H54 (cell line): ENCODE measurements around the gene CPM.
"Not testable (repeated sequence)": the region's sequence is repeated elsewhere in the genome, so short reads cannot be mapped to it uniquely, and the experiment has no call there.

Source experiments
- DNase-seq: peaks from one replicate; pipeline ENCODE4 v3.0.0; 2011; ENCODE audit warnings: low spot score, mixed read lengths; ENCODE audit not compliant: insufficient read length
- FAIRE-seq: peaks from 3 replicates; lab custom pipeline; 2011; peaks lifted over from hg19 to GRCh38; lab: Jason Lieb, UNC
- POLR2A ChIP-seq: IDR thresholded peaks from 2 replicates; pipeline ENCODE4 v1.6.1; 2011; ENCODE audit warnings: low read depth, mild to moderate bottlenecking, low read length

CPM gene

DNA sequence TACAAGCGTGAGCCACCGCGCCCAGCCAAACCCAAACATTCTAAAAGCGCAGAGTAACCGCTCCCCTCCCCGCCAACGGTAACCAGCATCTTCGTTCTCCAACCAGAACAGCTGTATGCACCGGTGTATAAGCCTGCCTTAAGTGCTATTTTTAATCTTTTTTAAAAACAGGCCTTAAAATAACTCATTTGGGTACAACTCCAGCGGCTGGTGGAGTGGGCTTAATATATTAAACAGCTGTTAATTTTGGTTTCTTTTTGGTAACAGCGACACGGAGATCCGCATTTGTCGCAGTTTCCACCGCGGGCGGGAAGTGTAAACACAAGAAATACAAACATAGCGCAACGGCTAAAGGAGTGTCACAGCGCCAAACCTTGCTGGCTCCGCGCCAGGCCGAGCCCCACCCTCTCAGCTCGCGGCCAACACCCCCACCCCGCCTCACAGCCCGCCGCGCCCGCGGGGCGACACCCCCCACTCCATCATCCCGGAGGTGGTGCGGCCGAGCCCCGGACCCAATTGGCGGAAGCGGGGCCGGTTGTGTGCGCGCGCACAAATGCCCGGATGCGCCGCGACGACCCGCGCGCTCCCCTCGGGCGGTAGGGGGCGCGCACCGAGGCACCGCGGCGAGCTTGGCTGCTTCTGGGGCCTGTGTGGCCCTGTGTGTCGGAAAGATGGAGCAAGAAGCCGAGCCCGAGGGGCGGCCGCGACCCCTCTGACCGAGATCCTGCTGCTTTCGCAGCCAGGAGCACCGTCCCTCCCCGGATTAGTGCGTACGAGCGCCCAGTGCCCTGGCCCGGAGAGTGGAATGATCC, 125.2 kb downstream of the CPM start, which contains the start of gene MDM2:
TSS of gene MDM2 (plus strand) at position 602 of the 812 bp plus-strand sequence. CDS start 301 bp downstream, outside the sequence.
- FAIRE-seq: peak; percentile 71
- TF ChIP-seq POLR2A: peak; percentile 63; the same call in 1 of the 2 replicates
- peak; percentile 83 for DNase-seq

- not testable (repeated sequence) for DNase-seq, FAIRE-seq
Measured at GRCh38 chr12:68807274-68807575, 125.7 kb downstream of the CPM start.

DNA sequence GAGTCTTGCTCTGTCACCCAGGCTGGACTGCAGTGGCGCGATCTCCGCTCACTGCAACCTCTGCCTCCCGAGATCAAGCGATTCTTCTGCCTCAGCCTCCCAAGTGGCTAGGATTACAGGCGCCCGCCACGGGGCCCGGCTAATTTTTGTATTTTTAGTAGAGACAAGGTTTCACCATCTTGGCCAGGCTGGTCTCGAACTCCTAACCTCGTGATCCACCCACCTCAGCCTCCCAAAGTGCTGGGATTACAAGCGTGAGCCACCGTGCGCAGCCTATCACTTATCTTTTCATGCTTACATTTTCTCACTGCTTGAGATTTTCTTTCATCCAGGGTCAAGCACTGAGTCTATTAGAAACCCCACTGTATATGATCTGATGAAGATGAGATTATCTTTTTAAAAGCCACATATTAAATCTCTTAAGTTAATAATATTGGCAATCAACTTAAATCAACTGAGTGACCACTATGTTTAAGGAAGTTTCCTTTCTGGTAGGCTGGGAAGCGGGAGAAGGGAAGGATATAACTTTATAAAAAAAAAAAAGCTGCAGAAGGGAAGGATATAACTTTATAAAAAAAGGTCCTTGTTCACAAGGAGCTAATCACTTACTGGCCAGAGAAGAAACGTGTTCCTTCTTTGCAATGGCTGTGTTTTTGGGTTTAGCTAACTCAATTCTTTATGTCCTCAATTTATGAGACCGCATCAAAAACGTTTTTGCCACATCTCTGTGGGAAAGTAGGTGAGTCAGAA, 126.3 kb downstream of the CPM start:
- FAIRE-seq (no peak), DNase-seq (no peak)
- TF ChIP-seq POLR2A: no peak

DNA sequence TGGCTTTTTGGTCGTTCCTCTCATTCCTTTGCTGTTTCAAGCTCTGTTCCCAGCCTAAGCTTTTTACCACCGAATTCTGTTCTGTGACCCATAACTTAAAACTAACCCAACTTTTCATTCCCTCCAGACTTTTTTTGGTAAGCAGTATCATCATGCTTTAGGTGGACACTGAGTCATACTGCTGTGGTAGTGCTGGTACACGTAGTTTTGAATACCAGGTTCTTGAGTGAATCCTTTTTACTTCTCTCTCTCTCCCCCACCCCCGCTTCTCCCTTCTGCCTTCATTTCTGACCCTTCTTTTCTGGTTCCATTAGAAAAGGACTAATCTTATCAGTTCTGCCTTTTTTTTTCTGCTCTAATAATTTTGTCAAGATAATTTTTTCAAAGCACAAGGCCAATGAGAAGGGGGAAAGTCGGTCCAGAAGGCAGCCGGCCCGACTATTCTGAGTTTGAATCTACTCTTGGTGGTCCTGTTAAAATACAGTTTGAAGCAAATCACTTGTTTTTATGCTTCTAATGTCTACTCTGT, 127.3 kb downstream of the CPM start:
- DNase-seq (no peak), FAIRE-seq (no peak)
- no peak for TF ChIP-seq POLR2A

GRCh38 chr12:68804657-68805591, 128.0 kb downstream of the CPM start:
- no peak for FAIRE-seq

DNA sequence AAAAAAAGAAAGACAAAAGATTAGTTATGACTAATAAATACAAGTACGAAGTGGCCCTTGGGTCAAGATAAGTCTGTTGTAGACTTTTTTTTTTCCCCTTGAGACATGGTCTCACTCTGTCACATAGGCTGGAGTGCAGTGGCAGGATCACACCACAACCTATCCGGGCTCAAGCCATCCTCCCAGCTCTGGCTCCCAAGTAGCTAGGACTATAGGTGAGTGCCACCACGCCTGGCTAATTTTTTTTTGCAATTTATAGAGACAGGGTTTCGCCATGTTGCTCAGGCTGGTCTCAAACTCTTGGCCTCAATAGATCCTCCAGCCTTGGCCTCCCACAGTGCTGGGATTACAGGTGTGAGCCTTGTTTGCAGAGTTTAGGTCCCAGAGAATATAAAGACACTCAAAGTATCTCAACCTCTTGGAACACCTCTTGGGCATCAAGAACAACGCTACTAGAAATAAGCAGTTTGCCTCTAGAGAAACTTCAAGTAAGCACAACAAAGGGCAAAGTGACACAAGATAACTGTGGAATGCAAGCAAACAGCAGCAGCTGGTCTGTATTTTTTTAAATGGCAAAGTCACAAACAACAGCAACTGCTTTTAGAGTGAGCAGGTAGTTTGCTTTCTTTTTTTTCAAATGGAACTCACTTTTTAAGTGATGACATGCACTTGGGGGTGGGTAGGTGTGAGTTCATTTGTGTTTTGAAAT, 128.9 kb downstream of the CPM start:
- no peak for DNase-seq
- FAIRE-seq: no peak
- TF ChIP-seq POLR2A: no peak

More at GRCh38 chr12:68804657-68805591, 128.0 kb downstream of the CPM start:
- TF ChIP-seq POLR2A: no peak
- DNase-seq: no peak

- not testable (repeated sequence) for DNase-seq, FAIRE-seq
Measured at GRCh38 chr12:68802911-68803651, 129.9 kb downstream of the CPM start.

DNA sequence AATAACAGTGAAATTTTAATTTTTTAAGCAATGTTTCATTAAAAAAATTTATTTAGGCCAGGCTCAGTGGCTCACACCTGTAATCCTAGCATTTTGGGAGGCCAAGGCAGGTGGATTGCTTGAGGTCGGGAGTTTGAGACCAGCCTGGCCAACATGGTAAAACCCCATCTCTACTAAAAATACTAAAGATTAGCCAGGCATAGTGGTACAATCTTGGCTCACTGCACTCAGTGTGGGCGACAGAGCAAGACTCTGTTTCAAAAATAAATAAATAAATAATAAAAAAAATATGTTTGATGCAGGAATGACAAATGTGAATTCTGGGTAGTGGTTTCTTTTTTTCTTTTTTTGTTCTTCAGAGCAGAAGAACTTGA, 130.6 kb downstream of the CPM start:
- not testable (repeated sequence) for FAIRE-seq, DNase-seq
